ENCODE measurements around the gene RPUSD3. TPM values are rescaled to one million over a fixed set of nuclear protein-coding genes. Genes with fewer than 3 reads are reported as not detected.

Gene RPUSD3
- polyA plus RNA-seq, 2 of the 4 experiments (the other 2 are of a cell fraction): 38.9 to 44.5 TPM

DNA sequence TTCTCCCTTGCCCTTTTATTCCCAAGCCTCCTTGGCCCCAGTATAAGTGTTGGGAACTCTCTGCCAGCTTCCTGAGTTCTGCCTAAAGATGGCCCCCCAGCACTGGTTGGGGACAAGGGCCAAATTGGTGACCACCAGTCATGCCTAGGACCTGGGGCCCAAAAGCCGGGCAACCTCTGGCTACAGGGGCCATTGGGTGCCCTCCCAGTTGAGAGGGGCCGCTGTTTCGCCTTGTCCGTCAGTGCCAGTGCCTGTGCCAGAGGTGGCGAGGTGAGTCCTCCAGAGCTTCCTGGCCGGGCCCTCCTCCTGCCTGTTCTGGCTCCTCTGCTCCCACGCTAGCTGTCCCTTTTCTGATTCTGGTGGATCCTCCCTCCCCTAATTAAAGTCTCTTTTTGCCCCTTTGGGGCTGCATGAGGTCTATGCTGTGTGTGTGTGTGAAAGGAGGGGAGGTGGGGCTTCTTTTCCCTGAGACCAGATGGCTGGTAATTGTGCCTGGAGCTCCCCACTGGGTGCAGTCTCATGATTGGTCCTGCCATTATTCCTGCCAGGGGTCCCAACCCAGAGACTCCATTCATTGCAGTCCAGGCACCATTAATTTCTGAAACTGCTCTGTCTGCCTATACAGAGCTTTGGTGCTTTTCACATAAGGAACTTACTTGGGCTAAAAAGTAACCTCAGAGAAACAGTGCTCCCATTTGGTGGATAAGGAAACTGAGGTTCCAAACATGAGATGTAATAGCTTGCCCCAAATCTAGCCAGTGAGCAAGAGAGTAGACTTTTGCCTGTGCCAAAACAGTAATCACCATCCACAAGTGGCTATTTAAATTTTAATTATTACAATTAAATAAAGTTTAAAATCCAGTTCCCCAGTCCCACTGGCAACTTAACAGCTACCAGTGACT lies 36.9 kb downstream of the RPUSD3 start:
- CTCF ChIA-PET: interaction anchor here (0.6 to 2.0 kb wide), 9 partner anchors 14 to 440 kb away, joined by 3 to 8 read pairs (median 3); partner anchors contain the start of genes ARPC4, CRELD1 and TADA3

GRCh38 chr3:9806137-9806536 lies 37.7 kb downstream of the RPUSD3 start:
- ATAC-seq (no peak), FAIRE-seq (no peak), DNase-seq (ENCODE audit: low read depth in 1 of 2, low spot score in 1 of 2) (no peak)
- Histone ChIP-seq H3K27ac (no peak overlapping the region), H3K4me3 (no peak overlapping the region), H3K4me2 (no peak overlapping the region), H3K9me3 (no peaks in the 10 kb centered on the region), H3K4me1 (peaks cover 25% of the 10 kb centered on the region)
- TF ChIP-seq, protein P1, sequence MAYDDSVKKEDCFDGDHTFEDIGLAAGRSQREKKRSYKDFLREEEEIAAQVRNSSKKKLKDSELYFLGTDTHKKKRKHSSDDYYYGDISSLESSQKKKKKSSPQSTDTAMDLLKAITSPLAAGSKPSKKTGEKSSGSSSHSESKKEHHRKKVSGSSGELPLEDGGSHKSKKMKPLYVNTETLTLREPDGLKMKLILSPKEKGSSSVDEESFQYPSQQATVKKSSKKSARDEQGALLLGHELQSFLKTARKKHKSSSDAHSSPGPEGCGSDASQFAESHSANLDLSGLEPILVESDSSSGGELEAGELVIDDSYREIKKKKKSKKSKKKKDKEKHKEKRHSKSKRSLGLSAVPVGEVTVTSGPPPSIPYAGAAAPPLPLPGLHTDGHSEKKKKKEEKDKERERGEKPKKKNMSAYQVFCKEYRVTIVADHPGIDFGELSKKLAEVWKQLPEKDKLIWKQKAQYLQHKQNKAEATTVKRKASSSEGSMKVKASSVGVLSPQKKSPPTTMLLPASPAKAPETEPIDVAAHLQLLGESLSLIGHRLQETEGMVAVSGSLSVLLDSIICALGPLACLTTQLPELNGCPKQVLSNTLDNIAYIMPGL (CRISPR knock-in tag; IDR thresholded peaks at IDR 0.05; ENCODE audit: borderline replicate concordance): no peak
- TF ChIP-seq CHD2 (IDR thresholded peaks at IDR 0.05; ENCODE audit: low read length, partially characterized antibody): no peak
- no peak for TF ChIP-seq JUNB (IDR thresholded peaks at IDR 0.05)
- TF ChIP-seq MAZ (IDR thresholded peaks at IDR 0.05; ENCODE audit: borderline replicate concordance, low read depth, low read length): no peak
- no peak for TF ChIP-seq TFCP2L1 (CRISPR knock-in tag; IDR thresholded peaks at IDR 0.05)
- ChIA-PET CTCF (interaction anchor here (1.2 to 1.9 kb wide), 2 partner anchors 13 to 91 kb away, joined by 5 read pairs; partner anchors contain the start of genes ARPC4 and TADA3), POLR2A (interaction anchor here (3.8 kb wide), 1 partner anchor 13 kb away, joined by 14 read pairs; the partner anchor contains the start of genes ARPC4 and TADA3)
- WGBS (ENCODE audit: missing lambda C conversion rate): 95% methylated on average over 12 of the region's 12 CpGs

More for the DNA sequence above, 36.9 kb downstream of the RPUSD3 start:
- peaks cover 25% of the 10 kb centered on the region for H3K4me1 ChIP-seq
- no peak overlapping the region for H3K4me2 ChIP-seq
- no peak overlapping the region for H3K4me3 ChIP-seq
- POLR2A ChIA-PET: interaction anchor here (3.2 kb wide), 1 partner anchor 14 kb away, joined by 17 read pairs; the partner anchor contains the start of genes ARPC4 and TADA3
- FAIRE-seq (no peak), DNase-seq (ENCODE audit: low read depth in 1 of 2, low spot score in 1 of 2) (no peak), ATAC-seq (no peak)
- no peaks in the 10 kb centered on the region for H3K9me3 ChIP-seq
- H3K27ac ChIP-seq: no peak overlapping the region
- WGBS (ENCODE audit: missing lambda C conversion rate): 100% methylated on average over 7 of the region's 7 CpGs
- TF ChIP-seq KDM1A (IDR thresholded peaks at IDR 0.05; ENCODE audit: low read depth) (0 out of 2 replicates have a peak, but pooled peaks have one; percentile 28), CTCF (IDR thresholded peaks at IDR 0.05) (no peak)

- WGBS (ENCODE audit: missing lambda C conversion rate): 93% methylated on average over 5 of the region's 5 CpGs
- TF ChIP-seq HDAC2 (IDR thresholded peaks at IDR 0.05): no peak
- TF ChIP-seq POLR2AphosphoS2 (conservative IDR thresholded peaks at IDR 0.05; ENCODE audit: low read length): no peak
- no peak for TF ChIP-seq RARB (CRISPR knock-in tag; IDR thresholded peaks at IDR 0.05)
- TF ChIP-seq SMC3 (IDR thresholded peaks at IDR 0.05): no peak
- TF ChIP-seq HOXB5 (CRISPR knock-in tag; IDR thresholded peaks at IDR 0.05): no peak
- no peak for TF ChIP-seq BHLHE40 (IDR thresholded peaks at IDR 0.05; ENCODE audit: low read depth, low read length)
- TF ChIP-seq MYC (IDR thresholded peaks at IDR 0.05; ENCODE audit: borderline replicate concordance, low read length): no peak
- no peak for TF ChIP-seq JUNB (IDR thresholded peaks at IDR 0.05)
- TF ChIP-seq CBX2 (IDR thresholded peaks at IDR 0.05; ENCODE audit: borderline replicate concordance, low read depth): no peak
- TF ChIP-seq KDM1A (IDR thresholded peaks at IDR 0.05; ENCODE audit: low read depth): no peak
- TF ChIP-seq EP300 (IDR thresholded peaks at IDR 0.05): no peak
- TF ChIP-seq KDM5A (IDR thresholded peaks at IDR 0.05): no peak
- no peak for TF ChIP-seq EHF (CRISPR knock-in tag; IDR thresholded peaks at IDR 0.05)
Measured at GRCh38 chr3:9804996-9805395, 38.8 kb downstream of the RPUSD3 start.

More at GRCh38 chr3:9804996-9805395, 38.8 kb downstream of the RPUSD3 start:
- Histone ChIP-seq H3K4me1 (peaks cover 18% of the 10 kb centered on the region), H3K9me3 (no peaks in the 10 kb centered on the region), H3K4me2 (no peak overlapping the region), H3K4me3 (no peak overlapping the region), H3K27ac (no peak overlapping the region)
- ATAC-seq (no peak), DNase-seq (ENCODE audit: low read depth in 1 of 2, low spot score in 1 of 2) (no peak), FAIRE-seq (no peak)
- ChIA-PET POLR2A (interaction anchor here (3.8 kb wide), 1 partner anchor 12 kb away, joined by 14 read pairs; the partner anchor contains the start of genes ARPC4 and TADA3), CTCF (interaction anchor here (0.9 to 2.6 kb wide), 8 partner anchors 12 to 142 kb away, joined by 3 to 11 read pairs (median 4); partner anchors contain the start of genes ARPC4, IL17RC and TADA3)
